ENCODE data around the gene NPR1. TPM values are rescaled to one million over a fixed set of nuclear protein-coding genes. Genes with fewer than 3 reads are reported as not detected.

The NPR1 gene
- total and polyA plus RNA-seq, 2 donors (not counting 3 experiments of a cell fraction or from before 2014, with no cell fraction given) = 9.8 to 13.3 TPM

- H3K4me3 ChIP-seq (replicated peaks in 1 of 3; ENCODE audit: insufficient read depth in 1 of 3, low read depth in 1 of 3, low read length in 3 of 3) = no peak overlapping the region
- no peaks in the 10 kb centered on the region for H4K20me1 ChIP-seq (replicated peaks; ENCODE audit: control insufficient read depth, extremely low read depth, insufficient read depth, low read length)
- FAIRE-seq (peak; percentile 100), DNase-seq (ENCODE audit: low read depth, low spot score) (peak; percentile 96)
- intact Hi-C loops (cut with micrococcal nuclease) (loop anchor here (1.0 to 5.0 kb wide), 7 partner anchors 19 to 574 kb away; partner anchors contain the start of genes HAX1 and RPS27), dilution Hi-C loops (cut with MboI; ENCODE audit: extremely low pct_ligation_motif_present, low sequenced_read_pairs) (no loop called here)
- no peaks in the 10 kb centered on the region for H3K27me3 ChIP-seq (ENCODE audit: control insufficient read depth in 2 of 2, insufficient read depth in 2 of 2, low read length in 2 of 2)
- H2AFZ ChIP-seq (ENCODE audit: low read depth, low read length) = peak overlapping the region; percentile 75
- ChIA-PET CTCF (interaction anchor here (0.8 to 1.7 kb wide), 9 partner anchors 12 to 288 kb away, joined by 3 to 20 read pairs (median 5); partner anchors contain the start of genes NPR1, RAB13 and SLC27A3), POLR2A (interaction anchor here (0.8 to 0.9 kb wide), 3 partner anchors 22 to 75 kb away, joined by 3 read pairs; partner anchors contain the start of gene INTS3)
- H3K9ac ChIP-seq (replicated peaks; ENCODE audit: extremely low read depth, insufficient read depth, low read length) = peak overlapping the region; percentile 75
- H3K27ac ChIP-seq (ENCODE audit: insufficient read depth, low read depth, low read length) = peak overlapping the region; percentile 90
- TSS peak; percentile 61 for BruUV-seq (replicated peaks)
- H3K36me3 ChIP-seq (ENCODE audit: control insufficient read depth in 2 of 2, extremely low read depth in 1 of 2, insufficient read depth in 2 of 2, low read length in 2 of 2) = peaks cover 0 to 3% of the 10 kb centered on the region in 2 experiments
- peaks cover 26% of the 10 kb centered on the region for H3K4me1 ChIP-seq (ENCODE audit: control insufficient read depth, extremely low read depth, insufficient read depth, low read length)
- peak overlapping the region; percentile 45 for H3K4me2 ChIP-seq (ENCODE audit: insufficient read depth, low read length)
- TF ChIP-seq JUN (IDR thresholded peaks at IDR 0.05; ENCODE audit: borderline replicate concordance, insufficient read depth, insufficient read length, low read depth) (no peak), MYC (IDR thresholded peaks at IDR 0.05; ENCODE audit: low read depth, low read length) (no peak), POLR2AphosphoS5 (IDR thresholded peaks at IDR 0.05; ENCODE audit: insufficient read depth, low read depth, low read length) (peak; percentile 51), FOS (IDR thresholded peaks at IDR 0.05; ENCODE audit: borderline replicate concordance, insufficient read depth, low read length) (no peak)
- H3K9me1 ChIP-seq (replicated peaks; ENCODE audit: control insufficient read depth, extremely low read depth, insufficient read depth, low read length) = no peaks in the 10 kb centered on the region
- H3K79me2 ChIP-seq (ENCODE audit: control insufficient read depth, insufficient read depth, low read length) = no peaks in the 10 kb centered on the region
- H3K9me3 ChIP-seq (replicated peaks; ENCODE audit: control insufficient read depth, insufficient read depth, low read length) = no peaks in the 10 kb centered on the region
Observed at GRCh38 chr1:153698020-153698922, 19.8 kb downstream of the NPR1 start.
